NCI-H526 treated with DMSO at 0.1 percent for 48 hours (cell line): Measurements from ENCODE around the gene PKDREJ.
"Not testable (repeated sequence)": the region's sequence is repeated elsewhere in the genome, so short reads cannot be mapped to it uniquely, and the experiment has no call there.

Experiments
- DNase-seq: peaks from one replicate; lab custom pipeline; 2025; lab: John Stamatoyannopoulos, UW

Gene PKDREJ

DNA sequence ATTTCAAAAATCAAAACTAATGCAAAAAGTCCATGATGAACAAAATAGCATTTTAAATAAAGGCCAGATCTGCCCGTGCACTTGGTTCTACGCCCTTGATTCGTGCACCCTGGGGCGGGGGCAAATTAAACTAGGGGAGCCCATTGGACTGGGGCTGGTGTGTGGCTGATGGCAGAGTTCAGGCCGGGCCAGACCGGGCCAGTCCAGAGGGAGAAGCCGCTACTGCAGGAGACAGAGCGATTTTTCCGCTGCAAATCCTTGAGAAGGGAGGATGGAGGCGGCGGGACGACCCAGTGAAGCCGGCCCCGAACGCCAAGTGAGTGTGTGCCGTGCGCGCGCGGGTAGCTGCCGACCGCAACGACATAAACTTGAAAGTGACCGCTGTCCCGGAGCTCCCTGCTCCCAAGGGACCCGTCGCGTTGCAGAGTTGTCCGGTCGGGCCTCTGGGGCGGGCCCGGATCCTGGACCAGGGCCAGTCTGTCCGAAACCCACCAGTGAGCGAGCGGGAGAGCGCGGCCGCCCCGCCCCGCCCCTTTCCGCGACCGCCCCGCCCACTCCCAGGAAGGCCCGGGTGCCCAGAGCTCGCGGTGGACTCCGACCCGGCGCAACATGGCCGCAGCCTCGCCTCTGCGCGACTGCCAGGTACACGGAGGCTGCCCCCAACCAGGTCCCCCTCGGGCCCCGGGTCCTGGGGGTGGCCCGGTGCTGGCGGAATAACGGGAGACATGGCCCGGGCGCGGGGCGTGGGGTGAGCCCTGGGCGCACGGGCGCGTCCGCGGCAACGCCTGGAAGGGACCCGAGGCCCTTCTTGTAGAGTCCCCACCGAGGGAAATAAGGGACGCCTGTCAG lies 4.5 kb upstream of the PKDREJ start, which contains the start of gene TTC38:
Gene TTC38 (plus strand): TSS at position 578 of the 849 bp plus-strand sequence. CDS start 32 bp downstream, at position 610.
- peak; percentile 11 for DNase-seq

GRCh38 chr22:46265627-46266026 lies 2.5 kb upstream of the PKDREJ start:
- not testable (repeated sequence) for DNase-seq

DNA sequence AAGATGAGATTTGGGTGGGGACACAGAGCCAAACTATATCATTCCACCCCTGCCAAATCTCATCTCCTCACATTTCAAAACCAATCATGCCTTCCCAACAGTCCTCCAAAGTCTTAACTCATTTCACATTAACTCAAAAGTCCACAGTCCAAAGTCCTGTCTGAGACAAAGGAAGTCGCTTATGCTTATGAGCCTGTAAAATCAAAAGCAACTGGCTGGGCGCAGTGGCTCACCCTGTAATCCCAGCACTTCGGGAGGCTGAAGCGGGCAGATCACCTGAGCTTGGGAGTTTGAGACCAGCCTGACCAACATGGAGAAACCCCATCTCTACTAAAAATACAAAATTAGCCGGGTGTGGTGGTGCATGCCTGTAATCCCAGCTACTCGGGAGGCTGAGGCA lies 1.4 kb upstream of the PKDREJ start:
- DNase-seq: not testable (repeated sequence)

DNA sequence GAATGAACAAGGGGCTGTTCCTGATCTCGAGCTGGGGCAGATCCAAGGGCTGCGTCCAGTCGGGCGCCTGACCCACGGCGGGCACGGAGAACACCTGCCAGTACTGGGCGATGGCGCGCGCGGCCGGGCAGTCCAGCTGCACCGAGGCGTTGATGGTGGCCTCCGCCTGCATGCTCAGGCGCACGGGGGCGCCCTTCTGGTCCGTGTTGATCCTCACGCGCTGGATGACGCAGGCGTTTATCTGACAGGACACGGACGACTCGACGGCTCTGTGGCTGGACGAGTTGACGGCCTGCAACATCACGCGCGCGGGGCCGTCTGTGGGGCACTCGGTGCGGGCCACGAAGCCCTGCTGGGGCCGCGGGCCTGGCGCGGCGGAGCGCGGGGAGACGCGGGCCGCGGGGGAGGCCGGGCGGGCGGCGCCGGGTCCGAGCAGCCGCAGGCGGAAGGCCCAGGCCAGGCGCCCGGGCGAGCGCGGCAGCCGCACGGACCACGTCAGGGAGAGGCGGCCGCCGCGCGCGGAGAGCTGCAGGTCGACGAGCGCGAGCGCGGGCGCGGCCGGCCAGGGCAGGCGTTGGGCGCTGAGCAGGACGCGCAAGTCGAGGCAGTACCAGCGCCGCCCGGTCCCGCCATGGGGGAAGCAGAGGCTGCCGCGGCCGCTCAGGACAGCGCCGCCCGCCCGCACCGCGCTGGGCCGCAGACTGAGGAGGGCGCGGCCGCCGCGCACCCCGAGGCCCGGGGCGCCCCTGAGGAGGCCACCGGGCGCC lies 511 bp downstream of the PKDREJ start:
- DNase-seq: no peak

DNA sequence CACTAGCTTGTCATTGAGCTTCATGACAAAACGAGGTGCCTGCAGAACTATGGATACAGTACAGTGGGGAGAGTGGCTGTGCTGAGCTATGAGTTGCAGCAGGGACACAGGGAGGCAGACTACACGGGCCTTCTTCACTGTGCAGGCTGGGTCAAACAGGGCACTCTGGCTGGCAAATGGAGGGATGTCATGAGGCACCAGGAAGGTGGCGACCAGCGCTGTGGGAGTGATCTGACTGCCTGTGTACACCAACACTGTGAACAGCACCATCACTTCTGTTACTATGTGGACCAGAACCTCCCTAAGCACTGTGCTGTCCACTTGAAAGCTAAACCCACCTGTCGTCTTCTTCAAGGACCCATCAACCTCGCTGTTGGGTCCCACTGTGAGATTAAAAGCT lies 3.1 kb downstream of the PKDREJ start:
- DNase-seq: no peak

DNA sequence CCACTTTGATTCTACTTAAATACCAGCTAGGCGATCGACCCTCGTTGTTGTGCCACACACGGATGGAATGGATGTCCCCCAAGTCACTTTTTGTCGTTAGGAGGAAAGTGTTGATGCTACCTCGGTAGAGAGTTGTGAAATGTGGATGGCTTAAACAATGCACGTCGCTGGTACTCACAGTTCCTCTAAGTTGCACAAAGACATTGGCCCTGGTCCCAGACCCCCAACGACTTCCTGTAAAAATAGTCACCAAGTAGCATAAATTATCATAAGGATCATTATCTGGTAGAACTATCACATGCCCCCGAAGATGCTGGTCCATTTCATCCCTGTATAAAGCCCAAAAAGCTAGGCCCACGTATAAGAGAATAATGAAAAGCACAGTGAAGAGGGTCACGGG lies 3.8 kb downstream of the PKDREJ start:
- DNase-seq: no peak

- no peak for DNase-seq
Measured at GRCh38 chr22:46256358-46256958, 6.7 kb downstream of the PKDREJ start.

GRCh38 chr22:46251816-46252380 lies 11.2 kb downstream of the PKDREJ start:
- DNase-seq: no peak

DNA sequence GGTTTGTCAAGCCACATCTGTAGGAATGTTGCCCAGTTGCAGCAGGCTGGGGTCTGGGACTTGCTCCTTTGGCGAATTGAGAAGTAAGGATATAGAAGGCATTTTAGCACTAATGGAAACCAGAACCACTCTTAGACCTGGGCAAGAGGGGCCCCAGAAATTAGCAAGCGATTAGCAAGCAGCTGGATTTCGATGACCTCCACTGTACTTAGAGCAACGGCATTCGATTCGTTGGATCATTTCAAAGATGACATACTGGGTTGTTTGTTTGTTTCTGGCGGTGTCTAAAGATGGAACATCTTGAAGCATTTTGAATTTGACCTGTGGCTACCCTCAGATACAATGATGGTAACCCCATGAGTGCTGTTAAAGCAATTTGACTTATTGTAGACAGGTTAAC lies 11.9 kb downstream of the PKDREJ start:
- DNase-seq: no peak

DNA sequence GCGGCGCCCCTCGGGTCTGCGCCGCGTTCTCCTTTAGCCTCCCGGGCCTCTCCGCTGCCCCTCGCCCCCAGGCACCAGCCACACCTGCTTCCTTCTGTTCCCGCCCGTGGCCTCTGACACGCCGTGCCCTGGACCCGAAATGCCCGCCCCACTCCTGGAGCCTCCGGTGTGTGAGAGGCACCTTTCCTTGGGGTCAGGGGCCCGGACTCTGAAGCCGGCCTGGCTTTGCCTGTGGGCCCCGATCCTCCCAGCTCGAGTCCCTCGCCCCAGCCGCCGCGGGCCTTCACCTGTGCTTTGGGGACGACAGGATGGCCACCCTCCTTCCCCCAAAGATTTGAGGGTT lies 12.4 kb downstream of the PKDREJ start:
- no peak for DNase-seq

- peak; percentile 68 for DNase-seq
Measured at GRCh38 chr22:46250035-46250782, 12.9 kb downstream of the PKDREJ start, which contains the start of gene CDPF1. Gene CDPF1 (minus strand): TSS chr22:46250293. CDS start chr22:46248284, 2,009 bp downstream.

DNA sequence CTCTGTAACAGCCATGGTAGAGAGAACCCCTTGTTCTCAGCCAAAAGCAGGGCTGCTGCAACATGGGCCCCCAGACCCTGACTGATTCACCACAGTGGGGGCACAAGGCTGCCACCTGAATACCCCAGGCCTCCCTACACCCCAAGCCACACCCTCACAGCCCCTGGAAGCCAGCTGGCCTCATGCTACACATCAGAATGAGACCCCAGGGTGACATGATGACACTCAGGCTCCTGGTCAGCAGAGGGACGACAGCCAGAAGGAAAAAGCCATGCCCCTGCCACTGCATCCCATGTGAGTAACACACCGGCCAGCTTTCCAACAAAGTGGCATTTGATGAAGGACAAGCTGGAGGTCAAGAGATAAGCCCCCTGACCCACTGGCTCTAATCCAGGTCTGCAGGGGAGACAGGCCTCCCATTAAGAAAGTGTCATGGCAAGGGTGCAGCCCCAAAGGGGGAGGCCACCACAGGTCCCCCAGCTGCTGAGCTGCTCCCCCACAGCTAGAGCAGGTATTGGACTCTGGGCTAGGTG lies 15.6 kb downstream of the PKDREJ start:
- no peak for DNase-seq

- no peak for DNase-seq
Measured at GRCh38 chr22:46246178-46246577, 17.0 kb downstream of the PKDREJ start.

GRCh38 chr22:46245511-46245910 lies 17.6 kb downstream of the PKDREJ start:
- DNase-seq: no peak

DNA sequence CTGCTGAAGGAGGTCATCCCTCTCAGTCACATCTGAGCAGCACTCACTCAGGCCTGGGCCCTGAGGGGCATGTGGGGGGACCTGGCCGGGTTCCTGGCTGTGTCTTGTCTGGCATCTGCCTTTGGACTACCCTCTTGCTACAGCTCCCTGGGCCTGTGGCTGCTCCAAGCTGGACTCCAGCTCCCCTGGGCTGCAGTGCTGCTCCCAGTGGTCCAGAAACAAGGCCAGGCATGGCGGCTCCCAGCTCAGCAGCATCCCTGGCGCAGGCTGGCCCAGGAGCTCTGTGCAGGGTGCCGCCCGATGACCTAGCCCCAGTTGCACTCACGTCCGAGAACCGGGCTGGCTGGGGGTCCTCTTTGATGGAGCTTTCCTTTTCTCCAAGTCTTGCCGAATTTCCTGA lies 18.4 kb downstream of the PKDREJ start:
- no peak for DNase-seq

DNA sequence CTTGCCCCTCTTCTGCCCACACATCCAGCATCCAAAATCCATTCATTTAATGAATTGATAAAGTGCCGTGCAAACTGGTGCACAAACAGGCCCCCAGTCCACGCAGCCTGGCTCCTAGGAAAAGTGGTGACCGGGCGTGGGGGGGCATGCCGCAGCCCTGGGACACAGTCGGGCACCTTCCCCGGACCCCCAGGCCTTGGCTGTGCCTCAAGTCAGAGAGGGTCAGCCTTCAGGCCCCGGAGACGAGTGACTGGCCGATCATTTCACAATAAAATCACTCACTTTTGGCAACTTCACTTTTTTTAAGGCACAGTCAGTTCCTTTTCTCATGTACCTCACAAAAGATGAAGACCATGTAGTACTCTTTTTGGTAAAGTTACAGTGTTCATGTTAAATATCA lies 21.1 kb downstream of the PKDREJ start:
- DNase-seq: no peak

DNA sequence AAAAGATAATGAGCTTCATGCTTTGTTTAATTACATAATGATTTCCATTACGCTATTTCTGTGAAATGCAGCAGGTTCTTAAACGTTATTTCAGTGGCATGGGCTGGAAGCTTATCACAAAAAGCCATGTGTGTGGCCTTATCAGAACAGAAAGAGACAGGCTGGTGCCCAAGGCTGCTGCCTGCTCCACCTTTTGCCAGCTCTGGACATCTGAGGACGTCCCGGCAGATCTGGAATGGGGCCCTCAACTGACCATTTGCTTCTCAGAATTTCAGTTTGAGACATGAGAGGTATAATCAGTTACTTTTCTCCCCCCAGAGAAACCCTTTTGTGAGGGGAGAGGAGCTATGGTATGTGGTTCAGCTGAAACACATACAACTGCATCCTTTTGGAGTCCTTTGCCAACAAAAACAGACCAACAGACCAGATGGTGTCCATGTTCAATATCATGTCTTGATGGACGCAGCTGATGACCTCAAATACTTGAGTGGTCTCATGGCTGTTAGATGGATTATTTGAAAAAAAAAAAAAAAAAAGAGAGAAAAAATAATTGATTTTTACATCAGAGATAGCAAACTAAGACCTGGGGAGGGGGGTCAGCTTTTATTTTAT lies 21.6 kb downstream of the PKDREJ start:
- DNase-seq: no peak

- no peak for DNase-seq
Measured at GRCh38 chr22:46240907-46241306, 22.2 kb downstream of the PKDREJ start.

DNA sequence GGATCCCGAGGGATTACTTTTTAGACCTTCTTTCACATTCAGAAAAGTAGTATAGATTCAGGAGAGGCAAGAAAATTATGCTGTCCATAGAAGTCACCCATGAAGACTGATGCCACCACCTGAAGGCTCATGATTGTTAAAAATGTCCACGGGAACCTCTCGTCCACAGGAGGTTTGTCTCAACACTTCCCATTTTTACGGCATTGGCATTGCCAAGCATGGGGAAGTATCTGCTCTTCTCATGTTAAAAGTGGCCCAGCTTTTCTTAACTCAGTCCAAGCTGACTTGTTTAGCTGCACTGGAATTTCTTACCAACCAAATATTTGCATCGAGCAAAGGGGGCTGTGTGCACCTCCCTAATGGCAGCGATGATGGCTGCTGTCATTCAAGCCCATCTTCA lies 22.6 kb downstream of the PKDREJ start:
- DNase-seq: no peak

DNA sequence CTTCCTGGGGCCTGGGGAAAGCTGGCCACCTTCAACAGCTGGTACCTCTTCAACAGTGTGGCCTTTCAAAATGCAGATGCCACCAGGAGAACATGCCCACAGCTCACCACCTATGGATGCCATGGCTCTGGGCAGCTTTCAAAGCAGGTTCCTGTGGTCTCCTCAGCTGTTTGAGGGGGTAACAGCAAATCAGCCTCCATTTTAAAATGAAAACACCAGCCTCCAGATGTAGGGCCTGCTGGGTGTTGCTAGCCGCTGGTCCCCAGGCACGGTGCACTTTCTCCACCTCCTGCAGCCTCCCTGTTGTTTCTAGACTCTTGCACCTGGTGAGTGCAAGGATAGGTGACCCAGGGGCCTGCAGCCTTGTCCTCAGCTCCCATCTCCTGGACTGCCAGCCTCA lies 23.1 kb downstream of the PKDREJ start:
- DNase-seq: no peak
